ENCODE measurements around the gene USP2. TPM values are rescaled to one million over a fixed set of nuclear protein-coding genes. Genes with fewer than 3 reads are reported as not detected.

USP2 gene
- 0.27 and 0.51 TPM in 2 replicates for total RNA-seq (2014; rRNA removed; shearing (Covaris generic))

- peak; percentile 96 for DNase-seq (ENCODE audit: low read depth)
Measured at GRCh38 chr11:119381181-119381988, at the start of gene USP2. USP2 (minus strand) TSS chr11:119381690; CDS start chr11:119373480, 8,210 bp downstream.

GRCh38 chr11:119427279-119427678, 45.8 kb upstream of the USP2 start:
- peak; percentile 25 for DNase-seq (ENCODE audit: low read depth)

- no peak for DNase-seq (ENCODE audit: low read depth)
Measured at GRCh38 chr11:119426142-119426541, 44.7 kb upstream of the USP2 start.

- DNase-seq (ENCODE audit: low read depth) = no peak
Measured at GRCh38 chr11:119424775-119425174, 43.3 kb upstream of the USP2 start.

- DNase-seq (ENCODE audit: low read depth) = no peak
Measured at GRCh38 chr11:119424276-119424675, 42.8 kb upstream of the USP2 start.

- DNase-seq (ENCODE audit: low read depth) = no peak
Measured at GRCh38 chr11:119423509-119424254, 42.2 kb upstream of the USP2 start.

GRCh38 chr11:119422809-119423508, 41.5 kb upstream of the USP2 start, which contains the start of gene THY1:
THY1 (minus strand) TSS chr11:119423172; CDS start chr11:119420905, 2,267 bp downstream.
- DNase-seq (ENCODE audit: low read depth) = peak; percentile 72

- DNase-seq (ENCODE audit: low read depth) = peak; percentile 51
Measured at GRCh38 chr11:119421941-119422808, 40.7 kb upstream of the USP2 start.

GRCh38 chr11:119421351-119421750, 39.9 kb upstream of the USP2 start:
- no peak for DNase-seq (ENCODE audit: low read depth)

GRCh38 chr11:119420631-119421030, 39.1 kb upstream of the USP2 start:
- no peak for DNase-seq (ENCODE audit: low read depth)

- no peak for DNase-seq (ENCODE audit: low read depth)
Measured at GRCh38 chr11:119419834-119420492, 38.5 kb upstream of the USP2 start.

GRCh38 chr11:119419246-119419645, 37.8 kb upstream of the USP2 start:
- no peak for DNase-seq (ENCODE audit: low read depth)

- DNase-seq (ENCODE audit: low read depth) = no peak
Measured at GRCh38 chr11:119418759-119419158, 37.3 kb upstream of the USP2 start.

- DNase-seq (ENCODE audit: low read depth) = peak; percentile 94
Measured at GRCh38 chr11:119417726-119418540, 36.4 kb upstream of the USP2 start.

- DNase-seq (ENCODE audit: low read depth) = peak; percentile 79
Measured at GRCh38 chr11:119416606-119417580, 35.4 kb upstream of the USP2 start.

- DNase-seq (ENCODE audit: low read depth) = no peak
Measured at GRCh38 chr11:119415966-119416365, 34.5 kb upstream of the USP2 start.

GRCh38 chr11:119415517-119415916, 34.0 kb upstream of the USP2 start:
- DNase-seq (ENCODE audit: low read depth) = no peak

- no peak for DNase-seq (ENCODE audit: low read depth)
Measured at GRCh38 chr11:119414734-119415133, 33.2 kb upstream of the USP2 start.

- no peak for DNase-seq (ENCODE audit: low read depth)
Measured at GRCh38 chr11:119414321-119414720, 32.8 kb upstream of the USP2 start.
